Hindlimb muscle (tissue), 1 donor: Measurements from ENCODE around the gene PLCXD1. TPM values are rescaled to one million over a fixed set of nuclear protein-coding genes. Genes with fewer than 3 reads are reported as not detected.
"Not testable (repeated sequence)": the region's sequence is repeated elsewhere in the genome, so short reads cannot be mapped to it uniquely, and the experiment has no call there.

Source experiments
- DNase-seq: peaks from one replicate; pipeline ENCODE4 v3.0.0-alpha.2; 2013
- polyA plus RNA-seq: library from polyadenylated mRNA; unstranded; fragments of 120-200 nt; gene quantifications from one replicate; pipeline ENCODE4 v1.2.1, GENCODE V29; 2013; ENCODE audit not compliant: insufficient read length

PLCXD1 gene
- polyA plus RNA-seq, 1 donor = 18.5 TPM

DNA sequence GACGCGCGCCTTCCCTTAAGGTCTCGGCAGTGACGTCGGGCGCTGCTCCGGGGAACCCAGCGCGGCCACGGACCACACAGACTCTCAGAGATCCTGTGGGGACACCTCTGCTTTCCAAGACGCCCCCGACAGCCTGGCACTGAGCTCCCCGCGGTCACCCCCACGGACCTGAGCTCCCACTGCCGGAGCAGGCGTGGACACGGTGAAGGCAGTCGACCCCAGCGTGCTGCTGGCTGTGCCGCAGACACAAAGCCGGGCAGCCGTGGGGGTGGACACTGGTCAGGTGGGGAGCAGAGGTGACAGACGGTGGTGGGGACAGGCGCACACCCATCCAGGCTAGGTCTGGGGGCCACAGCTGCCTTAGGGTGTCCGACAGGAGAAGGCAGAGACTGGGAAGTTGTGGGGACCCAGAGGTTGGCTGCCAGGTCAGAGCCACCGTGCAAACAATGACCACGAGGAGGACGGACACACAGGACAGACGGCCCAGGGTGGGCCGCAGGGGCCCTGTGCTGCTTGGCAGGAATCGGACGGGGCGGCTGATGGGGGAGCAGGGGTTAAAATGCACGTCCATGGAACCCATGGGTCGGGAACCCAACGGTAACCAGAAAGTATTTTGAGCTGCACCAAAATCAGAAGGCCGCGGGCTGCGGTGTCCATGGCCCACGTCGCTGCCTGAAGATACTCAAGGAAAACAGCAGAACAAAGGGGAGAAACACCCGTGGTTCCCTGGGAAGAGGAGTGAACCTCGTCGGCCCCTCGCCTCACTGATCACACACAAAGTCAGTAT is 54.0 kb downstream of the PLCXD1 start:
- no peak for DNase-seq

DNA sequence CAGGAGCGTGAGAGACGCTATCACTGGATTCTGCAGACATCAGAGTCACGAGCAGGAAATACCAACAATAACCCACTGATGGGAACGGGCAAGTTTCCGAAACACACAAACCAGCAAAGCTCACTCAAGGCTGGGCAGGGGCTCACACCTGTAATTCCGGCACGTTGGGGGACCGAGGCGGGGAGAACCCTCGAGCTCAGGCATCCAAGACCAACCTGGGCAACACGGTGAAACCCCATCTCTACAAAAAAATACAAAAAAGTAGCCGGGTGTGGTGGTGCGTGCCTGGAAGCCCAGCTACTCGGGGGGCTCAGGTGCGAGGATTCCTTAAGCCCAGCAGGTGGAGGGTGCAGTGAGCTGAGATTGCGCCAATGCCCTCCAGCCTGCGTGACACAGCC is 54.6 kb downstream of the PLCXD1 start:
- no peak for DNase-seq

DNA sequence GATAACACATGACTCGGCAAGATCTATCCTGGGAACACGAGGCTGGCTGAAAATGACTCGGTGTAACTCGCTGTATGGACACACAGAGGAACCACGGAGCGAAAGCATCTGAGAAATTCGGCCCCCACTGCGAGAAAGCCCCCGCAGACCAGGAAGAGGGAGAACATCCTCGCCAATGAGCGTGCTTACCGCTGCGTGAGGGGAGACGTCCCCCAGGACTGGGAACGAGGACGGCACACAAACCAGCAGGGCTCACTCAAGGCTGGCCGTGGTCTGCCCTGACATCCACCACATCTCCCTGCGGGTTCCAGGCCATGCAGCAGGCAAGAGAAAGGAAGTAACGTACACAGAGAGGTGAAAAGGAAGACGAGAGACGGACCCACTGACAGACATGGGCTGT is 55.0 kb downstream of the PLCXD1 start:
- no peak for DNase-seq

DNA sequence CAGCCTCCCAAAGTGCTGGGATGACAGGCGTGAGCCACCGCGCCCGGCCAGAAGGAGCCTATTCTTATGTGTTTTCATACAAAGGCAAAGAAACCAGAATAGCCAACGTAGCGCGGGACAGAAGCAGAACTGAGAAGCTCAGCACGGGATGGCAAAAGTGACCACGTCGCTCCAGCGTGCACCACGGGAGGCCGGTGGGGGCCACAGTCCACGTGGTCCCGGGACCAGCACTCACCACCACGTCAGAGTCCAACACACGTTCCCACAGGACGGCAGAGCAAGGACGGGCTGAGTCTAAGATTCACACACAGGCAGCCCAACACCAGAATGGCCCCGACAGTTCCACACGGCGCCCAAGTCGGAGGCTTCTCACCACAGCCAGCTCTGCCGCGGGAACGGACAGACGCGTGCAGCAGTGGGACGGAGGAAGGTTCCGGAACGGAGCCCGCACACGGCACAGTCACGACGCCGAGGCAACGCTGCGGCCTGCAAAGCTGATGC is 56.2 kb downstream of the PLCXD1 start:
- no peak for DNase-seq

DNA sequence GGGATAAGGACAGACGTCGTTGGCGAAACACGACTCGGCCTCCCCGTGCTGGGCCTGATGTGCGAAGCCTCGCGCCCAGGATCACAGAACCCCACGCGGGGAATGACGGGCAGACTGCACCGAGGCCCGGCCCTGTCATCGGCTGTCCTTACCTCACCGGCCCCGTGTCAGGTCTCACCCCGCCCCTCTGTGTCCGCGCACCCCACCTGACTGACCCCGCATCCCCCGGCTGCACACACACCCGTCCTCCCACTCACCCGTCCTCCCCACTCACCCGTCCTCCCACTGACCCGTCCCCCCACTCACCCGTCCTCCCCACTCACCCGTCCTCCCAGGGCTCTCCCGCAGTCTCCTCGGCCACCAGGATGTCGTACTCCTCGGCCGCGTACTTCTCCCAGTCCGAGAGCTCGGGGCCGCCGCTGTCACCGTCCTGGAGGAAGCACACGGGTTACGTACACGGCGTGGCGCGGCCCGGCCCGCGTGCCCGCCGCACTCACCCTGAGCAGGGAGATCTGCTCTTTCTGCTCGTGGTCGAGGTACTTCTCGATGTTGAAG is 57.2 kb downstream of the PLCXD1 start:
- no peak for DNase-seq

DNA sequence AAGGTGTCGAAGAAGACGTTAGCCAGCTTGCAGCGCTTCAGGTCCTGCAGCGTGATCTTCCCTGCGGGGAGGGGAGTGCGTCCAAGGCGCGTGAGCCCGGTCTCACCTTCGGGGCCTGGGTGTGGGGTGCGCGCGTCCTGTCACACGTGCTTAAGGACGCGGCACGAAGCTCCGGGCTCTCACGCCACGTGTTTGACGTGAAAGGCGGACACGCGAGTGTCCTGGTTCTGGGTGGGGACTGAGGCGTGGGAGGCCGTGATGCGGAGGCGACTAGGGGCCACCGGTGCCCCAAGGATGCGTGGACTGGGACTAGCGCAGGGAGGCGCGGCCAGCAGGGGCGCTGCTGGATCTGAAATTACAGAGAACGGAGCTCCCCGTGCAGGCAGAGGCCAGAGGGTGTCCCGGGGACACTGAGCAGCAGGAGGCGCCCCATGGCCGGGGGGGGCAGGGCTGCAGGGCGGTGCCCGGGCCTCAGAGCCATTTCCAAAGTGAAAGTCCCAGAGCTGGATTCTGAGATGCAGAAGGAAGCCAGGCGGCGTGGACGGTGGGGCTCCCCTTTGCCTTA is 57.7 kb downstream of the PLCXD1 start:
- DNase-seq = no peak

DNA sequence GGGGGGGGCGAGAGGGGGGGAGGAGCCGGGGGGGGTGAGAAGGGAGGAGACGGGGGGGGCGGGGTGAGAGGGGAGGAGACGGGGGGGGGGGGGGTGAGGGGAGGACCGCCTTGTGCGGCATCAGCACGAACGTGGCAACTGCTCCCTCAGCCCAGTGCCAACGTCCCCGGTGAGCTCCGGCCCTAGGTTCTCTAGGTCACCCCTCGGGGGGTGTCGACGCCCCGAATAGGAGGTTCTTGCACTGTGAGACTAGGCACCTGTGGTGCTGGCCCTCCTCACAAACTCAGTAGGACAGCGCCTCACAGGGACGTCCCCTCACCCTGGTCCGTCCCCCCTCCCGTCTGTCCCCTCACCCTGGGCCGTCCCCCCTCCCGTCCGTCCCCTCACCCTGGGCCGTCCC is 58.9 kb downstream of the PLCXD1 start:
- no peak for DNase-seq

DNA sequence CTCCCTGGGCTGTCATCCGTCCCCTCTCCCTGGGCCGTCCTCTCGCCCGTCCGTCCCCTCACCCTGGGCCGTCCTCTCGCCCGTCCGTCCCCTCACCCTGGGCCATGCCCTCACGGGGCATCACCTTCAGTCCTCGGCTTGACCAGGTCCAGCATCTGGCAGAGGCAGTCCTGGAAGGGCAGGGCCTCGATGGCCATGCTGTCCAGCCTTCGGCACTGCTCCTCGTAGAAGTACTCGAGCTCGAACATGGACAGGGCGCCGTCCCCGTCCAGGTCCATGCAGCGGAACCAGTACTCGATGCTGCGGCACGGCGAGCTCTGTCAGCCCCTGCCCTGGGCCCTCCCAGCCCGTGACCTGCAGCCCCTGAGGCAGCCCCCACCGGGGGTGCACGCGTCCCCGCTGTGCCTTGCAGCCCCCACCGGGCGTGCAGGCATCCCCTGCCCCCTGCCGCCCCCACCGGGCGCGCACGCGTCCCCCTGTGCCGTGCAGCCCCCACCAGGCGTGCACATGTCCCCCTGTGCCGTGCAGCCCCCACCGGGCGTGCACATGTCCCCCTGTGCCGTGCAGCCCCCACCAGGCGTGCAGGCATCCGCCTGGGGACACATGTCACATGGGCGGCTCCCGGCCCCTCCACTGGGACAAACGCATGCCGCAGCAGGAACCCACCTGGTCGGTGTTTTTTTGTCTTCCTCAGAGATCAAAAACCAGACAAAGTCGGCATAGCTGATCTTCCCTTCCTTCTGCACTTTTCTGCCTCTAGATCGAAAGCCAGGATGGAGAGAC is 59.7 kb downstream of the PLCXD1 start:
- DNase-seq = no peak

DNA sequence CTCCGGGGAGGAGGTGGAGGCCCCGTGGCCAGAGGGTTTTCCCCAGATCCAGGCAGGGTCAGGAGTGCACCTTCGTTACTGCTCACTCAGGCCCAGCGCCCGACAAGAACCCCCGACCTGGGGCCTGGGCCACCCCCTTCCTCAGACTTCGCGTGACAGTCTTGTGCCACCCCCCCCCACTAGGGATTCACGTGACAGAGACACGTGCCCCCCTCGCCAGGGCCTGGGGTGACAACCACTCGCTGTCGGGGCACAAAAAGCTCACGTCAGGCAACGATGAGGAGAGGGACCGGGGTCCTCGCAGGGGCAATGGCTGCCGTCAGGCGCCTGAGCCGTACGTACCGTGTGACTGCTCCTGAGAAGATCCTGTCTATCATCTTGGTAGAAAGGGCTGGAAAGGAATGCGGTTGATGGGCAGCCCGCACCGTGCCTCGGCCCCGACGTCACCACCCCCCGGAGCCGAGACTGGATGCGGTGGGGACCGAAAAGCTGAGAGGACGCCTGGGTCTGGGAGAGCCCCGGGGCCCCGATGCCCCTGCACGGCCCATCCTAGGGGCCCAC is 60.4 kb downstream of the PLCXD1 start:
- DNase-seq = no peak

DNA sequence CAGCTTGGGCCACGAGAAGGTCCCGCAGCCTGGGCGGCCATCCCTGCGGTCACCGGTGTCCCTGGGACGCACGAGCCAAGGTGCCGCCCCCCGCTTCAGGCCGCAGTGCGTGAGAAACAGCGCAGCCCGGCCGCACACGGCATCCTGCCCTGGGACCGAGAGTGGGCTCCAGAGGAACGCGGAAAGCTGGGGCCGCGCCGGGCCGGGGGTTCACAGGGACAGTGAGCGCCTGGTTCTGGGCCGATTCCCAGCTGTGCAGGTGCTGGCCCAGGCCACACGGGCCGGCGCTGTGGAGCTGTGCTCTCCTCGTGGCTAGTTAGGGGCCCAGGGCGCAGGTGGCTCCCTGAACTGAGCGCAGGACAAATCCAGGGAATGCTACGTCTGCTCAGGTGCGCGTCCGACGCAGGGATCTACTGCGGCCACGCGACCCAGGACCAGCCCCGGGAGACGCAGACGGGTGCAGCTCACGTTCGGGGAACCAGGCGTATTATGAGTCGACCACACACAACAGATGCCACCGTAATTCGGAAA is 63.3 kb downstream of the PLCXD1 start:
- DNase-seq = no peak

DNA sequence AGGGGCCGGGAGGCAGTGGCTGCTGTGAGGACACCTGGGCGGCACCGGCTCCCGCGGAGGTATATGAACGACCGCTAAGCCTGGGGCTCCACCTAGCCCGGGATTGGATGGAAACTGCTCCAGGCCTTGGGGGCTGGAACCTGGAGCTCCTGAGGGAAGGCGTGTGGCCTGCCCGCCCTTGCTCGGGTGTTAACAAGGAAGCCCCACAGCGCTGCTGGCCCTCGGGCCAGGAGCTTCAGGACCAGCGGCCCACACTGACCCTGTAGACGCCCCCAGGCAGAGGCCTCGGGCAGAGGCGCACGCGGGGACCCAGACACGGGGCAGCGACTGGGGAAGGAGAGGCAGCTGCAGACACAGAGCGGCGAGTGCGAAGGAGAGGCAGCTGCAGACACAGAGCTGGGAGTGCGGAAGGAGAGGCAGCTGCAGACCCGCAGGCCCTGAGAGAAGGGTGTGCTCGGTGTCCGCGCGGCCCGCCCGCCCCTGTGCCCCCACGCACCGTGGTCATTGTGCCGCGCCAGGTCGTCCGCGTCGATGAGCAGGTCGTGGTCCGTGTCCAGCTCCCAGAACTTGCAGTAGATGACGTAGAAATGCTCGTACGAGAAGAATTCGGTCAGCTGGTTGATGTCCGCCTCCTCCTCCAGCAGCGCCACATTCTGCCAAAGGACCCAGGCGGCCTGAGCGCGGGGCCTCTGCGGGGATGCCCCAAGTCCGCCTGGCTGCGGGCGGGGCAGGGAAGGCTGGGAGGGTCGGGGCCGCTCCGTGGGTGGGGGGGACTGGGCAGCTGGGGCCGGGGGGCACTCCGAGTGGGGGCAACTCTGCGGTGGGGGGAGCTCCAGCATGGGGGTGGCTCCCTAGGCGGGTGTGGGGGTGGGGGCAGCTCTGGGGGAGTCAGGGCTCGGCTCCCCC is 64.1 kb downstream of the PLCXD1 start:
- DNase-seq = no peak

DNA sequence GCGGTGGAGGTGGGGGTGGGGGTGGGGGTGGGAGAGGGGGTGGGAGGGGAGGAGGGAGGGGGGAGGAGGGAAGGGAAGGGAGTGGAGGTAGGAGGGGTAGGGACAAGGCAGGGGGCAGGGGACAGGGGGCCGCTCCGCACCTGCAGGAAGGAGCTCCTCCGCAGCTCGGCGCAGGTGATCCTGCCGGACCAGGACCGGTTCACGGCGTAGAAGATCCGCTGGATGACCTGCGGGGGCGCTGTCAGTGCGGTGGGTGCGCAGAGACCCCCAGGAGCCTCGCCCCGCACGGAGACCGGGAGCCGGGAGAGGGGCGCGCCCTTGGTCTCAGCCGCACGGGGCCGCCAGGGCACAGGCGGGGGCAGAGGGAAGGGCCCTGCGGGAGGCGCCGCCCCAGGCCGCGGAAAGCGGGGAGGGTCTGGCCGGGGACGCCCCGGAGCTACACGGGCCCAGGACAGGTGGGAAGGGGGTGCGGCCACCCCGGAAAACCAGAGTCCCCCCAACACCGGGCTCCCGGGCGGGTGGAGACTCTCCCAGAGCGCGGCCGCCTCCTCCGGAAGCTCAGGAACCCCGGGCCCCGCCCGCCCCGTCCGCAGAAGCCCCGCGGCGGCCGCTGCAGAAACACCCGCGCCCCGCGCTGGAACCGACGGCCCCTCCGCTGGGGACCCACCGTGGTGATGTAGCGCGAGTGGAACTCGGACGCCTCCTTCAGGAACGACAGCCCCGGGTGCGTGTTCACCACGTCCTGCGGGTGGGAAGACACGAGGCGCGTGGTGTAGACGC is 65.0 kb downstream of the PLCXD1 start:
- DNase-seq = no peak

DNA sequence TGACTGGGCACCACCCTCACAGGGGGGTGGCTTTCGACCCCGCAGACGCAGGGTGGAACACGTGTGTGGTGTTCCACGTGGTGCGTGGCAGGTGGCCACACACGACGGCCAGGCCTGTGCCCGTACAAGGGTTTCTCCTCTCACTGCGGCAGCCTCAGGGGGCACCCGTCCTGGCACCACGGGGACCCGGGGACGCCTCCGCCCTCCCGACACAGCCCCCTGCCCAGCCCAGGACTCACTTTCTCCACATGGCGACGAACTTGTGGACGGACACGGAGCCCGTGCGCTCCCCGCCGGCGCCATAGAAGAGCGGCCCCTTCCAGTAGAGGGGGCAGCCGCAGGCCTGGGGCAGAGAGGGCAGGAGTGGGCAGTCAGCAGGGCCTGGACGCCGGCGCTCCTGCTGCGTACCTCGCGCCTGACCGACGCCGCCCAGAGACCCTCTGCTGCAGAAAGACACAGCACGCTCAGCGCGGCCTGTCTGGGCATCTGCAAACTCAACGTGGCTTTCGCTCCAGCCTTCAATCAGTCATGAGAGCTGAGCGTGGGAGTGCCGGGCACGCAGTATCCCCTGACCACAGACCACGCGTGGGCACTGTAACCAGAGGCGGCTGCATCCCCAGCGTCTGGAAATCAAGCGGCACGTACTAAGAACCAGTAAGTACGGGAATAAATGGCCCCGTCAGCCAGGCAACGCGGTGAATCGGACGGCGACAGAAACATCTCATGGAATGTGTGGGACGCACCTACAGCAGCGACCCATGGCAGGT is 66.4 kb downstream of the PLCXD1 start:
- DNase-seq = no peak

DNA sequence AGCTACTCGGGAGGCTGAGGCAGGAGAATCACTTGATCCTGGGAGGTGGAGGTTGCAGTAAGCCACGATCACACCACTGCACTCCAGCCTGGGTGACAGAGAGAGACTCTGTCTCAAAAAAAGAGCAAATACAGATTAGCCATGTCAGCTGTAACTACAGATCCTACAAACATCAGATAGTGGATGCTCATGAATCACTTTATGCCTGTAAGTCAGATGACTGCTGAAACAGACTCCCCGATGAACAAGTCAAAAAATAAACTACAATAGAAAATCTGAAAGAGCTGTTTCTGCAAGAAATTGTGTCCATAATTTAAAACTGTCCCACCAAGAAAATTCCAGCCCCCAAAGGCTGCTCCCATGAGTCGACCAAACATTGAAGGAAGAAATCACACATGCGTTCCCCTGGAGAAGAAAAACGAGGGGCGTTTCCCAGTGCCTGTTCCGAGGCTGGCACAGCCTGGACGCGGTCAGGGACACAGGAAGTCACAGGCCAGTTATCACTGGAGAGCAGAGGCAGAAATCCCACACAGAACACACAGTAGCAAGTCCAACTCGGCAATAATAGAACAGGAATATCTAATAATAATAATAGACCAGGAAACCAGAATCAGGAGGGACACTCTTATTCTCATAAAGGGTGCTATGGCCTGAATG is 67.4 kb downstream of the PLCXD1 start:
- DNase-seq = no peak

DNA sequence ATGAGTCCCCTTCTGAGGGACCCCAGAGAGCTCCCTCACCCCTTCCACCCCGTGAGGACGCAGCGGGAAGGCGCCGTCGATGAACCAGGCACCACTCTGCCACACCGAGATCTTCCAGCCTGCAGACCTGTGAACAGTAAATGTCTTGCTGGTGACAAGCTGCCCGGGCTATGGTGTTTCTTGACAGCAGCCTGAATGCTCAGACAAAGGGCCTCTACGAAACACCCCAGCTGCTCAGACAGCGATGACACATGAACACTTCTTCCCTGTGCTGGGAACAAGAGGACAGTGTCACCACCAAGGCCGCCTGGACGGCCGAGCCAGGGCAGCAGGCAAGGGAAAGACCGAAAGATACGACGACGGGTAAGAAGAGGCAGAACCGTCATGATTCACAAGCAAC is 68.0 kb downstream of the PLCXD1 start:
- DNase-seq = no peak

DNA sequence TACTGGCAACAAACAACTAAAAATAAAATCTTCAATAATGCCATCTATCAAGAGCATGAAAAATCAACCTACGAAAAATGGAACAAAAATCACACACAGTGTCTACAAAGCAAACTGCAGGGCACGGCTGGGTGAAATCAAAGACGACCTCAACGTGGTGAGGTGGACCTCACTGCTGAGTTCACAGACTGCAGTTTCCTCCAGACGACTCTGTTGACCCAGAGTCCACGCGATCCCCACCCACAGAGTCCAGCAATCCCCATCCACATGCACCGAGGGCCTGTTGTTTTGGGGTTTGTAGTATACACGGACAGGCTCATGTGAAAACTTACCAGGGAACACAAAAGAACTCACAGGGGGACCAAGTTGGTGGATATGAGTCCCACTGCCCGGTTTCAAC is 68.5 kb downstream of the PLCXD1 start:
- no peak for DNase-seq

DNA sequence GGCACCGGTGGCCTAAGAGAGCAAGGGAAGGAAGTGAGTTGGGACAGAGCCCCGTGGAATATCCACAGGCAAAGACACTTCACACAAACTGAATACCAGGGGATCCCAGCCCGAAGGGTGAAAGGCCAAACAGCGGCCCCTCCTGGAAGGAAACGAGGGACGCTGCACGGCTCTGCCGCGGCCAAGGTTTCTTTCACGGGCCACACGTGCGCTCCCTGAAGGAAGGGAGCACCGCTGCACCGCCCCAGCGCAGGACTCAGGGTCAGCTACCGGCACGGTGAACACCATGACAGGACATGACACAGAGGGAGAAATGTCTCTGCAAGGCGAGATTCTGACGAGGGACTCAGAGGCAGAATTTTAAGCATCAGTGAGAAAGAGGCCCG is 69.0 kb downstream of the PLCXD1 start:
- no peak for DNase-seq

DNA sequence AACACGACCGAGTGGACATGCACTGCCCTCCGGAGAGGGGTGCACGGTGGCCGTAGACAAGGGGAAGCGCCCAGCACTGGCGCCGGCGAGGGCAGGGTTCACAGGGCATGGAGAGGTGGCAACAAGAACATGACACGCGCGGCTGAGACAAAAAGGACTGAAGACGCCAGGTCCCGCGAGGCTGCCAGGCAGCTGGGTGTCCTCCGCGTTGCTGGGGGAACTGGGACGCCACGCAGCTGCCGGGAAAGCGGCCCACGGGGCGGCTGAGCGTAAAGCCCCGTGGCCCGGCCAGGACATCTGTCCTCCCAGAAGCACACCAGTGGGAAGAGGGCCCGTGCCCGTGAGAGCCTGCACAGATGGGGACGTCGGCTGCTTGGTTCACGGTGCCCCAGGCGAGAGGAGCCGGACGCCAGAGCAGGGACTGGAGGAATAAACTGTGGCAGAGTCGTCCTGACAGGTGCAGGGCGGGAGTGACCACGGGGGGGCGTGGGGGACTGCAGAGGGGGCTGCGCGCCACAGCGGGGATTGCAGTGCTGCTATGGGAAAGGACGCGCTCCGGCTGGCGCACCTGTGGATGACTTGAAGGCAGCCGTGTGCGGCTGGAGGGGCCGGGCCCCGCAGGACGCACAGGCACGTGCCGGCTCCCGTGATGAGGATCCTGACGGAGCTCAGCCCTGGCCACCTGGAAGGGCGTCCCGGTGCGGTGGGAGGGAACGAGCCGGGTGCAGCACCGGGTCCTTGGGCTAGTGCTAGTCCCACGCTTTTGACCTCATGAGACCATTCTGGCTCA is 69.5 kb downstream of the PLCXD1 start:
- DNase-seq = no peak

DNA sequence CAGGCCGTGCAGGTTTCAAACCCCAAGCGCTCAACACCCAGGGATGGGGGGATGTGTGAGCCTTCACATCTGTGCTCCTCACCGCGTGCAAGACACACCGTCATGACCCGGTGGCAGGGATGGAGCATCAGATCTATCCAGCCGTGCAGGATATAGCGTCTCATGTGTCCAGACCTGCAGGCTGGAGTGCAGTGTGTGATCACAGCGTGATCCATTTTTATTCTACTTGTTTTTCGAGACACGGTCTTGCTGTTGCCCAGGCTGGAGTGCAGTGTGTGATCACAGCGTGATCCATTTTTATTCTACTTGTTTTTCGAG is 70.1 kb downstream of the PLCXD1 start:
- DNase-seq = not testable (repeated sequence)
